Occipital lobe (tissue), 2 donors: ENCODE data around the gene GFER. TPM values are rescaled to one million over a fixed set of nuclear protein-coding genes. Genes with fewer than 3 reads are reported as not detected.
"Not testable (repeated sequence)": the region's sequence is repeated elsewhere in the genome, so short reads cannot be mapped to it uniquely, and the experiment has no call there.

Experiments
- DNase-seq: peaks from one replicate; lab custom pipeline; 2025; lab: John Stamatoyannopoulos, UW
- total RNA-seq: library from RNA; depleted of rRNA; stranded (reverse); fragments of >200 nt; gene quantifications from one replicate; pipeline ENCODE4 v1.2.3, GENCODE V29; 2014

Gene GFER
- total RNA-seq, 1 donor from 2014 or later, result 10.9 TPM

DNA sequence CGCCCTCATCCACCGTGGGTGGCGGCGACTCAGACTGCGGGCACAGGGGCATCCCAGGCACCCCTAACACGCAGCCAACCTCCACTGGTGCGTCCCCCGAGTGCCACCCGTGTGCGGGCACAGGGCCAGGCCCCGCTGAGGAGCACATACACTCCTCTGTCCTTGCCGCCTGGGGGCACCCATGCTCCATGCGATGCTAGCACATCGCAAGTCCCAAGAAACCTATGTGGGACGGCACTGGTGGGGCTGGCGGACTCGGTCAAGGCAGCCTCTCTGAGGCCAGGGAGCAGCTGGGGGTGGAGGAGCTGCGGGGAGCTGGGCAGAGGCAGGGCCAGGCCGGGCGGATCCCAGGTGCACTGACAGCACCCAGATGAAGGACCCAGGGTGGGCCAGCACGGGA, 21.7 kb downstream of the GFER start:
- no peak for DNase-seq

- DNase-seq, result no peak
Measured at GRCh38 chr16:2006317-2006716, 22.3 kb downstream of the GFER start.

DNA sequence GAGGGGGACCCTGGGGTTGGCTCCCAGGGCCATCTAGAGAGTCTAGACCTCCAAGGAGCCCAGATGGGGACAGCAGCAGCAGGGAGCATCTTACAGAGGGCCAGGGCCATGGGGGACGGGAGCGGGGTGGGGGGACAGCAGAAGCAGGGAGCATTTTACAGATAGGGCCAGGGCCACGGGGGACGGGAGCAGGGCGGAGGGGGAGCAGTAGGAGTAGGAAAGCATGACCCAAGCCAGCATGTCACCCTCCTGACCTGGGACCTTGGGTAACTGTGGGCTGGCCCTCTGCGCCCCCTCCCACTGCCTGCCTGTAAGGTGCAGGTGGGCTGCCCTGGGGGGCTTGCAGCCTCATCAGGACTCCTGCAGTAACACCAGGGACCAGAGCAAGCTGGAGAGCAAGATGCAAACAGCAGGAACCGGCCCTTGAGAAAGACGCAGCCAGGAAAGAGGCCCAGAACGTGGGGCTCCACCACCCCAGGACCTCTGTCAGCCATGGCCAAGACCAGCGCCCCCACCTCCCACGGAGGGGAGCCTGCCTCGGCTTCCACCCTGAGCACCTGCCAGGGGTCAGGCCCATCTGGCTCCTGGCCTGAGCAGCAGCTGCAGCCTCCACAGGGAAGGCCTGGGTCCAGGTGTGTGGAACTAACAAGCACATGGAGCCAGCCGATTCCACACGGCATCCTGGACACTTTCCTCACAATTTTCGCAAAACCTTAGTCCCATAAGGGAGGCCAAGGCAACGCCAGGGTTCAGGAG, 23.3 kb downstream of the GFER start:
- no peak for DNase-seq

DNA sequence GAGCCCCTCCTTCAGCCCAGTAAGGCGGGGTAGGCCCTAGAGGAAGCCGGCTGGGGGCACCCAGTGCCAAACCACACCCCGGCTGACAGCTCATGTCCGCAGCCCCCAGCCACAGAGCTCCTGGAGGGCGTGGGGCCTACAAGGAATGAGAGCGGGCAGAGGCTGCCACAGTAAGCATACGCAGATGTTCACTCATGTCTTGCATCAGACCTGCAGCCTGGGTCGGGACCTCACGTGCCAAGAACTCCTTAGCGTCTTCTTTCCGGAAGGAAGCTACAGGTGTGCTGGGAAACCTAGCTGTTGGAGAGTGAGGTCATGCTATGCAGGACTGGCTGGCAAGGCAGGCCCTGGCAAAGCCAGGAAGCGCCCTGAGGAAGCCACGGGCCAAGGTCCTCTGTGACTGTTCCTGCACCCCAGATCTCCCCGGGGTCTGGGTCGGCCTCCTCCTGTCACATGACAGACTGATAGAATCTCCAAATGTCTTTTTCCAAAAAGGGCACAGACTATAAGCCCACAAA, 24.1 kb downstream of the GFER start:
- no peak for DNase-seq

- no peak for DNase-seq
Measured at GRCh38 chr16:2008631-2009163, 24.7 kb downstream of the GFER start.

DNA sequence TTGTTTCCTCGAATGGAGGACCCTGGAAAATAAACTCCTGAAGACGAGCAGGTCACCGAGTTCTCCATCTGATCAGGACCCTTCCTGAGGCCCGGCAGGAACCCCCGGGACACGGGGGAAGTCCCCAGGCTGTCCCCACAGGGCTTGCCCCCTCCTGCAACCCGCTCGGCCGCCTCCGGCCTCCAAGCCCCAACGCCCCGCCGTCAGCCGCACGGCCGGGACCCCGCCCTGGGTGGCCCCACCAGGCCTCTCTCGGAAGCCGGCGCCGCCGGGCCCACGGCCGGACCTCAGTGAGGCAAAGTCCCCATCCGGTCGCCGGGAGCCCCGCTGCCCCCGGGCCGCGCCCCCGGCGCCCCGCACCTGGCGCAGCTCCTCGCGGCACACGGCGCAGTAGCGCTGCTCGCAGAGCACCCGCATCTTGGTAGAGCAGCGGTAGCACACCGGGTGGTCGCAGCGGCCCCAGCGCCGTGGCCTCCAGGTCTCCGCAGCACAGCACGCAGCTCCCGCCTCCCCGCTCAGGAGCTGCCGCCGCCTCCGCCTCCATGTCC, 25.2 kb downstream of the GFER start:
- no peak for DNase-seq

- DNase-seq, result peak; percentile 71
Measured at GRCh38 chr16:2009791-2010510, 26.0 kb downstream of the GFER start, which contains the start of gene ZNF598. Gene ZNF598, minus strand, starts transcription at chr16:2009821.

GRCh38 chr16:2011726-2012125, 27.7 kb downstream of the GFER start:
- not testable (repeated sequence) for DNase-seq

DNA sequence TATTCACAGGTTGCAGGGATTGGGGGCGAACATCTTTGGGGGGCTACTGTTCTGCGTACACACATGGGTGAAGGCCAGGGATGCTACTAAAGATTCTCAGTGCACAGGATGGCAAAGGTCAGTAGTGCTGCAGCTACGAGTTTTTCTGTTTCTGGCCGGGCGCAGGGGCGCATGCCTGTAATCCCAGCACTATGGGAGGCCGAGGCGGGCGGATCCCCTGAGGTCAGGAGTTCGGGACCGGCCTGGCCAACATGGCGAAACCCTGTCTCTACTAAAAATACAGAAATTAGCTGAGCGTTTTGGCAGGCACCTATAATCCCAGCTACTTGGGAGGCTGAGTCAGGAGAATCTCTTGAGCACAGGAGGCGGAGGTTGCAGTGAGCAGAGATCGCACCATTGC, 29.5 kb downstream of the GFER start:
- no peak for DNase-seq

DNA sequence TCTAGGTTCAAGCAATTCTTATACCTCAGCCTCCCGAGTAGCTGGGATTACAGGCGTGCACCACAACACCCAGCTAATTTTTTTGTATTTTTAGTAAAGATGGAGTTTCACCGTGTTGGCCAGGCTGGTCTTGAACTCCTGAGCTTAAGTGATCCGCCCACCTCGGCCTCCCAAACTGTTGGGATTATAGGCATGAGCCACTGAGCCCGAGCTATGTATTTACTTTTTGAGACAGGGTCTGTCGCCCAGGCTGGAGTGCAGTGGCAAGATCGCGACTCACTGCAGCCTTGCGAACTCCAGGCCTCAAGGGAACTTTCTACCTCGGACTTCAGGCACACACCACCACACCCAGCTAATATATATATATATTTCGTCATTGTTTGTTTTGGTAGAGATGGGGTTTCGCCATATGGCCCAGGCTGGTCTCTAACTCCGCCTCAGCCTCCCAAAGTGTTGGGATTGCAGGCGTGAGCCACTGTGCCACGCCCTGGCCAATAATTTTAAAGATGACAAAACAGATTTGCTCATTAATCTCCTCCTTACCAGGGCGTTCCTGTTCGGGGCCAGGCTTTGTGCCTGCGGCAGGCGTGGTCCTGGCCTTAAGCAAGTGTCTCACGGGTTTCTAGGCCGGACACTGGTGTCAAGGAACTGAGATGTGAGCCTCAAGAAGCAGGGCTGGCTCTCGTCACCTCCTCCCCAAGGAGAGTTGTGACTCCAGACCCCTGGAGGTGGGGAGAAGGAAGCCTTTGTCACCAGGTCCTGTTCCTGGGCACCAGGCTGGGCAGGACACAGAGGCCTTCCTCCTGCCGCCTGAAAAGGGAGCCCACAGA, 31.3 kb downstream of the GFER start:
- DNase-seq, result no peak

- DNase-seq, result no peak
Measured at GRCh38 chr16:2015947-2016208, 31.9 kb downstream of the GFER start.

DNA sequence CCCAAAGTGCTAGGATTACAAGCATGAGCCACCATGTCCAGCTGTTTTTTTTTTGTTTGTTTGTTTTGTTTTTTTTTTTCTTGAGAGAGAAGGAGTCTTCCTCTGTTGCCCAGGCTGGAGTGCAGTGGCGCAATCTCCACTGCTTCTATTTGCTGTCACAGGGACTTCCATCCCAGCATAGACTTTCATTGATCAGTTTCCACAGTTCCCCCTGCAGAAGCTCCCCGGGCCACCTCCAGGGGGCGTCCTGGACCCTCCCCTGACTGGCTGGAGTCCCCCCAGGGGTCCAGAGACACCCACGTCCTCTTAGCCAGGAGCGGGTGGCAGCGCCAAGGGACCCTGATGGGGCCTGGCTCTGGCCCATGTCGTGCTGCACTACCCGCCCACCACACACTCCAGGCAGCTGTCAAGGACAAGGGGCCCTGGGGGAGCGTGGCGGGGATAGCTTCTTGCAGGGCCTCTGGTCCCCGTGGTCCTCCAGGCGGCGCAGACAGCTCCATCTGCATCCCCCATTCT, 32.5 kb downstream of the GFER start:
- DNase-seq, result no peak

DNA sequence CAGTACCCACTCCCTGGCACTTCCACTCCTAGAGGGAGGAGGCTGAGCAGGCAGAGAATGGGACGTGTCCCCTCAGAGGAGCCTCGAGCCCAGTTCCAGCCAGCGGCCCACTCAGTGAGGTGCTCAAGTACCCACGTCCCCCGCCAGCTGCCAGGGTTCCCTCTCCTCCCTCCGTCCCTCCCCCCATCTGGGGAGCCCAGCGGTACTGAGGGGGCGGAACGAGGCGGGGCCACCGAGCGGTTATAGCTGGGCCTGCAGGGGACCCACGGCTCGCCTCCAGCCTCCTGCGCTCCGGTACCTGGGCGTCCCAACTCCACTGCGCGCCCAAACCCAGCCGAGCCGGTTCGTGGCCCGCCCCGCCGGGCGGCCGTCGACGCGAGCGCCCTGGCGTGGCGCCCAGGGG, 35.5 kb downstream of the GFER start, which contains the start of gene NPW:
TSS of gene NPW (plus strand) at position 268 of the 403 bp plus-strand sequence.
- no peak for DNase-seq

GRCh38 chr16:2019921-2020831, 36.2 kb downstream of the GFER start:
- no peak for DNase-seq

GRCh38 chr16:2022723-2023091, 38.7 kb downstream of the GFER start:
- DNase-seq, result no peak

DNA sequence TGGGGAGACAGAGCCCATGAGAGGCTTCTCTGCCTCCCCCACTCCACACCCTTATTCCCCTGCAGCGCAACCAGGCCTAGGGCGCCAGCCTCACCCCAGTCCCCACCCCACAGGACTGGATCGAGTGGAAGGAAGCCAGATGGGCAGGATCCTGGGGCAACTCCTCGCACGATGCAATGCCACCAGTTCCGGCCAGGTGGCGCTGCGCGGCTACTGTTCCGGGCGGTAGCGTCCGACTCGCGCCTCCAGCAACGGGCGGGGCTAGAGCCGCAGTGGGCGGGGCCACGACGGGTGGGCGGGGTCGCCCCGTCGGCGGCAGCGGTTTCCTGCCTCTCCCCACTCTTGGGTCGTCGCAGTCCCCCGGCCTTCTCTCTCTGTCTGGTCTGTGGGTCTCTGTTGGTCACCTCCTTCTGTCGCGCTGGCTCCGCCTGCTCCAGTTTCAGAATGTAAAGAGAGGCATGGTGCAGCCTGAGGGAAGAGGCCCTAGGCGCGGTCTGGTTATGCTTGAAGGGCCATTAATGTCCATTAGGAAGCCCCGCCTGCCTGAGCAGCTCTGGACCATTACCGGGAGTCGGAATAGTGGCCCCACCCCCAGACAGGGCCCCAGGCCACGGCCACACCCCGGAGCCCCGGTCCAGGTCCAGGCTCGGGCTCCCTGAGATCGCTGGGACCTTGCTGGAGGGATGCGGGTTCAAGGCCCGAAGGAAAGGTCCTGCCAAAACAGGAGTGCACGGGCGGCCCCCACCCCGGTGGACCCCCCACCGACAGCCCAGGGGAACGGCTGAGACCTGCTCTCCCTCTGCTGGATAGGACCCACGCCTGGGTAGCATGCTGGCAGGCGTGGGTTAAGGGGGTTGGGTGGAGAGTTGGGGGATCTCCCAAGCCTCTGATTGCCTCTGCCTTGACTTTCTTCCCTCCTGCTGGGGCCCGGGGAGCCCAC, 39.4 kb downstream of the GFER start:
- peak; percentile 87 for DNase-seq

DNA sequence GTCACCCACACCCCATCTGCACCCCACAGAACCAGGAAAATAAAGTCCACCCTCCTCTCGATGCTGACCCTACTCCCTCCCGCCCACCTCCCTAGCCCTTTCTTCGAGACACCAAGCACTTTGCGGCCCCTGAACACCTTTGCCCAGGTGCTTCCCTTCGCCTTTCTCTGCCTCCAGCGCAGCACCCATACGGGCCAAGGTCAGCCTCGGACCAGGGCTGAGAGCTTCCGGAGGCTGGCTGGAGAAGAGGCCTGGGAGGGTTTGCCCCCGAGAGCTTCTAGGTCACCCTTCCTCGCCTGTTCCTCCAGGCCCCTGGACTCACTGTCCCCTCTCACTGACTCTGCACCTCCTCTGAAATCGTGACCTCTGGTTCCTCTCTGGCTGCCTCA, 40.0 kb downstream of the GFER start:
- no peak for DNase-seq

- DNase-seq, result no peak
Measured at GRCh38 chr16:2025251-2025650, 41.3 kb downstream of the GFER start.

DNA sequence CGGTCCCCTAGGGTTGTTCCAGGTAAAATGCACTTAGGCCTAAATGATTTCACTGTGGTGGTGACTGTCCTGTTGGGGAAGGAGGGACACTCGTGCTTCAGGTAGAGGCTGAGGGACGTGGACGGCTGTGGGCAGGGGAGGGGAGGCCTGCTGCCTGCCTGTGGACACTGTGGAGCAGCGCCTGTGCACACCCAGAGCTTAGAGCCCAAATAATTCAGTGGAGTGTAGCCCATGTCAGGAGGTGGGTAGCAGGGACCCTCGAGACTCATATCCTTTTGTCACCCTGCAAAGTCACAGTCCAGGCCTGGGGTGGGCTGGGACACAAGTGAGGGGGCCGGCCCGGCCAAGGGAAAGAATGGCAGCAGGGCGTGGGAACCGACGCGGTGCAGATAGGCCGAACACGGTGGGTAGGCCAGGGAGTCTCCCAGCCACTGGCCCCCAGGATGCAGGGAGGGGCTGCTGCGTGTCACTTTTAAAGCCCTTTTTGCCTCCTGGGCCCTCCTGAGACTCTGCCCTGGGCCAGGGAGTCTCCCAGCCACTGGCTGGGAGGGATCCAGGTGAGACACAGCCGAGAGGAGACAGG, 42.0 kb downstream of the GFER start:
- no peak for DNase-seq
